Measurements from ENCODE around the gene ARL6IP1.

Gene ARL6IP1

GRCh38 chr16:18827890-18828289, 26.5 kb upstream of the ARL6IP1 start:
- no peak overlapping the region for H3K27ac ChIP-seq (ENCODE audit: extremely low read depth, low read depth, low read length)
- no peaks in the 10 kb centered on the region for H3K4me1 ChIP-seq (ENCODE audit: control insufficient read depth, insufficient read depth, low read length)
- no peaks in the 10 kb centered on the region for H3K9me3 ChIP-seq (ENCODE audit: control insufficient read depth, insufficient read depth, low read depth, low read length)
- peaks cover 15 to 53% of the 10 kb centered on the region in 2 experiments for H3K36me3 ChIP-seq (ENCODE audit: control insufficient read depth in 2 of 2, insufficient read depth in 1 of 2, low read length in 2 of 2)
- no peak for TF ChIP-seq ZNF221 (tag by site-specific recombination; IDR thresholded peaks at IDR 0.05; ENCODE audit: borderline replicate concordance)
- TF ChIP-seq ZNF629 (tag by site-specific recombination; IDR thresholded peaks at IDR 0.05) = no peak
- no peak for TF ChIP-seq MYNN (tag by site-specific recombination; IDR thresholded peaks at IDR 0.05; ENCODE audit: borderline replicate concordance)
- no peak for TF ChIP-seq PRDM6 (tag by site-specific recombination; IDR thresholded peaks at IDR 0.05)
- no peak for TF ChIP-seq ZBTB21 (tag by site-specific recombination; IDR thresholded peaks at IDR 0.05)
- no peak for TF ChIP-seq ZNF239 (tag by site-specific recombination; IDR thresholded peaks at IDR 0.05)
- TF ChIP-seq GLIS1 (tag by site-specific recombination; IDR thresholded peaks at IDR 0.05) = no peak
- TF ChIP-seq ZNF223 (tag by site-specific recombination; IDR thresholded peaks at IDR 0.05) = no peak
- TF ChIP-seq ZNF391 (tag by site-specific recombination; IDR thresholded peaks at IDR 0.05; ENCODE audit: borderline replicate concordance, low read depth) = no peak
- TF ChIP-seq KLF10 (tag by site-specific recombination; IDR thresholded peaks at IDR 0.05) = no peak
- no peak for TF ChIP-seq ZBTB11 (tag by site-specific recombination; conservative IDR thresholded peaks at IDR 0.05; ENCODE audit: low read depth)
- TF ChIP-seq SCRT2 (tag by site-specific recombination; IDR thresholded peaks at IDR 0.05) = no peak
- no peak for TF ChIP-seq ZNF488 (tag by site-specific recombination; IDR thresholded peaks at IDR 0.05)
- no peak for TF ChIP-seq SALL2 (tag by site-specific recombination; IDR thresholded peaks at IDR 0.05; ENCODE audit: borderline replicate concordance)
- TF ChIP-seq ZNF747 (tag by site-specific recombination; IDR thresholded peaks at IDR 0.05) = no peak
- TF ChIP-seq ZNF140 (tag by site-specific recombination; IDR thresholded peaks at IDR 0.05) = no peak
- no peak for TF ChIP-seq KLF16 (tag by site-specific recombination; IDR thresholded peaks at IDR 0.05)
- TF ChIP-seq MZF1 (tag by site-specific recombination; IDR thresholded peaks at IDR 0.05; ENCODE audit: borderline replicate concordance) = no peak
- TF ChIP-seq ZNF157 (tag by site-specific recombination; IDR thresholded peaks at IDR 0.05) = no peak
- H3K4me3 ChIP-seq (ENCODE audit: low read depth, low read length) = no peak overlapping the region
- POLR2A ChIA-PET = interaction anchor here (1.1 kb wide), 1 partner anchor 26 kb away, joined by 3 read pairs; the partner anchor contains the start of gene ARL6IP1
- CTCF ChIA-PET = no interaction called here

GRCh38 chr16:18816286-18816685, 14.9 kb upstream of the ARL6IP1 start:
- Histone ChIP-seq H3K36me3 (ENCODE audit: control insufficient read depth in 2 of 2, insufficient read depth in 1 of 2, low read length in 2 of 2) (peaks cover 44 to 78% of the 10 kb centered on the region in 2 experiments), H3K9me3 (ENCODE audit: control insufficient read depth, insufficient read depth, low read depth, low read length) (no peaks in the 10 kb centered on the region), H3K4me3 (ENCODE audit: low read depth, low read length) (no peak overlapping the region), H3K4me1 (ENCODE audit: control insufficient read depth, insufficient read depth, low read length) (no peaks in the 10 kb centered on the region), H3K27ac (ENCODE audit: extremely low read depth, low read depth, low read length) (no peak overlapping the region)
- ChIA-PET CTCF (interaction anchor here (0.5 to 2.7 kb wide), 4 partner anchors 14 to 153 kb away, joined by 3 to 18 read pairs (median 5); partner anchors contain the start of gene ARL6IP1), POLR2A (interaction anchor here (1.3 kb wide), 1 partner anchor 15 kb away, joined by 4 read pairs; the partner anchor contains the start of gene ARL6IP1)
- no peak for TF ChIP-seq ZNF148 (tag by site-specific recombination; IDR thresholded peaks at IDR 0.05; ENCODE audit: borderline replicate concordance)
- no peak for TF ChIP-seq ZNF768 (tag by site-specific recombination; IDR thresholded peaks at IDR 0.05)
- no peak for TF ChIP-seq SP7 (tag by site-specific recombination; IDR thresholded peaks at IDR 0.05)
- no peak for TF ChIP-seq KLF7 (tag by site-specific recombination; IDR thresholded peaks at IDR 0.05; ENCODE audit: borderline replicate concordance)
